Liver (tissue), 9 donors: ENCODE measurements around the gene NSFL1C. TPM values are rescaled to one million over a fixed set of nuclear protein-coding genes. Genes with fewer than 3 reads are reported as not detected.

ENCODE experiments used
- DNase-seq: peaks from one replicate; pipeline ENCODE4 v3.0.0-alpha.2; 2017; ENCODE audit warnings: low spot score
- H3K27ac ChIP-seq, 2 donors: one replicate each; pipeline ENCODE4 v1.7.0; 2013; ENCODE audit warnings: inconsistent platforms in 2 of 2, low read length in 2 of 2, control low read depth in 1 of 2, low read depth in 1 of 2, mild to moderate bottlenecking in 1 of 2
- H3K27me3 ChIP-seq, 4 donors: one replicate each; pipeline versions ENCODE4 v1.6.1 to v1.7.0; 2013; ENCODE audit warnings: low read length in 3 of 4, inconsistent platforms in 1 of 4, mild to moderate bottlenecking in 1 of 4, moderate library complexity in 1 of 4; ENCODE audit not compliant: control insufficient read depth in 4 of 4, insufficient read depth in 4 of 4
- H3K36me3 ChIP-seq, 4 donors: one replicate each; pipeline versions ENCODE4 v1.6.1 to v1.7.0; 2013; ENCODE audit warnings: low read length in 3 of 4, mild to moderate bottlenecking in 3 of 4, low read depth in 1 of 4, moderate library complexity in 1 of 4; ENCODE audit not compliant: control insufficient read depth in 4 of 4, insufficient read depth in 3 of 4
- H3K4me1 ChIP-seq, 4 donors: one replicate each; pipeline versions ENCODE4 v1.6.1 to v1.7.0; 2013; ENCODE audit warnings: low read length in 3 of 4, mild to moderate bottlenecking in 3 of 4, moderate library complexity in 1 of 4; ENCODE audit not compliant: control insufficient read depth in 4 of 4, insufficient read depth in 4 of 4
- H3K4me3 ChIP-seq, 3 donors: one replicate each; pipeline versions ENCODE4 v1.6.1 to v1.7.0; 2013; ENCODE audit warnings: low read length in 3 of 3, control low read depth in 1 of 3, low read depth in 1 of 3, mild to moderate bottlenecking in 1 of 3
- H3K9ac ChIP-seq, 2 donors: one replicate each; pipeline ENCODE4 v1.7.0; 2013; ENCODE audit warnings: low read length in 2 of 2, mild to moderate bottlenecking in 2 of 2, moderate library complexity in 2 of 2, control low read depth in 1 of 2, low read depth in 1 of 2
- H3K9me3 ChIP-seq, 4 donors: one replicate each; pipeline versions ENCODE4 v1.6.1 to v1.7.0; 2013; ENCODE audit warnings: low read length in 3 of 4; ENCODE audit not compliant: control insufficient read depth in 4 of 4
- EGR1 ChIP-seq, 2 donors: IDR thresholded peaks; 2 replicates each; pipeline ENCODE4 v1.6.1; 2016 to 2018; ENCODE audit warnings: antibody characterized with exemption in 2 of 2, low read depth in 2 of 2
- FOXA2 ChIP-seq: IDR thresholded peaks from 2 replicates; pipeline ENCODE4 v1.6.1; 2016; ENCODE audit warnings: antibody characterized with exemption
- GABPA ChIP-seq, 2 donors: IDR thresholded peaks in 1 of 2; conservative IDR thresholded peaks in 1 of 2; 2 replicates each; pipeline ENCODE4 v1.6.1; 2016; ENCODE audit warnings: antibody characterized with exemption in 2 of 2, mild to moderate bottlenecking in 1 of 2, moderate library complexity in 1 of 2
- HNF4A ChIP-seq, 2 donors: conservative IDR thresholded peaks; 2 replicates each; pipeline ENCODE4 v1.6.1; 2016; ENCODE audit warnings: antibody characterized with exemption in 2 of 2, mild to moderate bottlenecking in 2 of 2
- HNF4G ChIP-seq: IDR thresholded peaks from 2 replicates; pipeline ENCODE4 v1.6.1; 2016; ENCODE audit warnings: antibody characterized with exemption
- NR2F2 ChIP-seq: IDR thresholded peaks from 2 replicates; pipeline ENCODE4 v1.6.1; 2016; ENCODE audit warnings: antibody characterized with exemption
- TAF1 ChIP-seq: conservative IDR thresholded peaks from 2 replicates; pipeline ENCODE4 v1.6.1; 2016; ENCODE audit warnings: antibody characterized with exemption, mild to moderate bottlenecking
- YY1 ChIP-seq: IDR thresholded peaks from 2 replicates; pipeline ENCODE4 v1.6.1; 2016; ENCODE audit warnings: antibody characterized with exemption, mild to moderate bottlenecking
- WGBS: extraction: QIAGEN DNeasy Blood & Tissue Kit; methylation state at CpG from one replicate; pipeline ENCODE4 v1.1.7; 2013; 5-methylcytosine and 5-hydroxymethylcytosine counted together
- polyA plus RNA-seq, 2 donors: library from polyadenylated mRNA; stranded (reverse) in 1 of 2; unstranded in 1 of 2; fragments of 200-250 nt in 1 of 2; fragments of >200 nt in 1 of 2; fragmentation: Nextera tagmentation in 1 of 2; extraction: Ambion mirVana in 1 of 2; gene quantifications; one replicate each; pipeline versions ENCODE4 v1.2.1 to v1.2.3, GENCODE V29; 2013 to 2015
- total RNA-seq, 2 donors: library from RNA; depleted of rRNA; stranded (reverse); fragments of >200 nt; gene quantifications; one replicate each; pipeline ENCODE4 v1.2.3, GENCODE V29; 2014
- TF ChIP-seq, protein P1 (sequence below): IDR thresholded peaks from 2 replicates; pipeline ENCODE4 v1.6.1; 2016; ENCODE audit warnings: antibody characterized with exemption
- TF ChIP-seq, protein P2 (sequence below): IDR thresholded peaks from 2 replicates; pipeline ENCODE4 v1.6.1; 2016; ENCODE audit warnings: antibody characterized with exemption, mild to moderate bottlenecking
- TF ChIP-seq, protein P3 (sequence below): IDR thresholded peaks from 2 replicates; pipeline ENCODE4 v1.6.1; 2016; ENCODE audit warnings: antibody characterized with exemption
- TF ChIP-seq, protein P4 (sequence below): fragments of 150-350 bp; IDR thresholded peaks from 2 replicates; pipeline ENCODE4 v1.5.1; 2017; ENCODE audit warnings: improper control_type of control experiment, low read depth, low read length; ENCODE audit not compliant: missing input control
- donor health status: healthy.
- donor health status: healthy.
- donor health status: healthy.
- donor health status: healthy.
- donor health status: healthy.

Gene NSFL1C
- total and polyA plus RNA-seq, 4 donors, result 13.7 to 49.0 (median 34.7) TPM

DNA sequence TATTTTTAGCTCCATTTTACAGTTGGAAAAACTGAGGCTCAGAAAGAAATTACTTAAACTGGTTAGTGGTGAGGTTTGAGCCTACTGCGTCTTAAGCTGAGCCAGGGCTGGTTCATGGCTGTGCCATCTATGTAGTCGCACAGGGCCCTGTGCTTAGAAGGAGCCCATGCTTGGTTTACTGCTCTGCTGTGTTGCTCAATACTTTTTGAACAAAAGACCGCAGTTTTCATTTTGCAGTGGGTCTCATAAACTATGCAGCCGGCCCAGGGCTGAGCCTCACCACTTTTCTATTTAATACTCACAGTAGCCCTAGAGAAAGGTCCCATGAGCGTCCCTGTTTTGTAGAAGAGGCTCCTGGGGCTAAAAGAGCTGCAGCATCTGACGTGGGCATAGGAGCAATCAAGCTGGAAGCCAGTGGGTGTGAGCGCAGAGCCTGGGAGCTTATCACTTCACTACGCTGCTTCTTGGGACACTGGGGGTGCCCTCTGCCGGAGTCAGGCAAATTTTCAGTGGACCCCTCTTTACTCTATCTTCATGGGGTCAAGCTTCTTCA is 24.1 kb upstream of the NSFL1C start:
- Histone ChIP-seq H3K36me3 (no peaks in the 10 kb centered on the region), H3K27me3 (no peaks in the 10 kb centered on the region), H3K4me3 (peak overlapping the region in 1 of 3 donors; percentile 5), H3K9ac (no peak overlapping the region), H3K9me3 (no peaks in the 10 kb centered on the region), H3K4me1 (no peaks in the 10 kb centered on the region), H3K27ac (peak overlapping the region; percentile 45 to 68)
- DNase-seq, result no peak
- 70% methylated on average over 9 of the region's 9 CpGs for WGBS
- TF ChIP-seq GABPA (IDR thresholded peaks at IDR 0.05 in 1 of 2, conservative IDR thresholded peaks at IDR 0.05 in 1 of 2) (no peak), HNF4A (conservative IDR thresholded peaks at IDR 0.05) (no peak), FOXA2 (no peak)
- TF ChIP-seq, protein P1, sequence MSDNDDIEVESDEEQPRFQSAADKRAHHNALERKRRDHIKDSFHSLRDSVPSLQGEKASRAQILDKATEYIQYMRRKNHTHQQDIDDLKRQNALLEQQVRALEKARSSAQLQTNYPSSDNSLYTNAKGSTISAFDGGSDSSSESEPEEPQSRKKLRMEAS, result no peak

DNA sequence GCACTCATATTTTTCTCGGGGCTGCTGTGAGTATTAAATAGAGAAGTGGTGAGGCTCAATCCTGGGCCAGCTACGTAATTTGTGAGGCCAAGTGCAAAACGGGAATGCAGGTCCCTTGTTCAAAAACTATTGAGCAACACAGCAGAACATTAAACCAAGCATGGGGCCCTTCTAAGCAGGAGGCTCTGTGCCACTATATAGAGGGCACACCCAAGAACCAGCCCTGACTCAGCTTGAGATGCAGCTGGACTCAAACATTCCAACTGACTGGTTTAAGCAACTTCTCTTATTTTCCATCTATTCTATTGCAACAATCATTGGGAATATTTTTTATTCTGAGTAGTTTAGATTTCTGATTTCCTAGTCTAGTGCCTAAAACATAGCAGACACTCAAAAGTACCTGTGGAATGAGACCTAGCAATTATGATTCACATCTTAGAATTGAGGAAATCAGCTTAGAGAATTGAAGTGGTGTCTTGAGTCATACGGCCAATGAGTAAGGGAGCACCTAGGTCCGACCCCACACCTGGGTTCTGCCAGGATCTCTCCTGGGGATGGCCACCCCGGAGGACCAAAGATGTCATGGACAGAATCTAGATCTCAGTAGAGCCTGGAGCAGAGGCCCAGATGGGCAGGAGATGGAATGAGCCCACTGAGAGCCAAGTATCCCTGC is 23.3 kb upstream of the NSFL1C start:
- Histone ChIP-seq H3K36me3 (no peaks in the 10 kb centered on the region), H3K27ac (peak overlapping the region; percentile 19 to 42), H3K4me1 (no peaks in the 10 kb centered on the region), H3K9me3 (no peaks in the 10 kb centered on the region), H3K27me3 (no peaks in the 10 kb centered on the region), H3K4me3 (no peak overlapping the region), H3K9ac (no peak overlapping the region)
- TF ChIP-seq, protein P2, sequence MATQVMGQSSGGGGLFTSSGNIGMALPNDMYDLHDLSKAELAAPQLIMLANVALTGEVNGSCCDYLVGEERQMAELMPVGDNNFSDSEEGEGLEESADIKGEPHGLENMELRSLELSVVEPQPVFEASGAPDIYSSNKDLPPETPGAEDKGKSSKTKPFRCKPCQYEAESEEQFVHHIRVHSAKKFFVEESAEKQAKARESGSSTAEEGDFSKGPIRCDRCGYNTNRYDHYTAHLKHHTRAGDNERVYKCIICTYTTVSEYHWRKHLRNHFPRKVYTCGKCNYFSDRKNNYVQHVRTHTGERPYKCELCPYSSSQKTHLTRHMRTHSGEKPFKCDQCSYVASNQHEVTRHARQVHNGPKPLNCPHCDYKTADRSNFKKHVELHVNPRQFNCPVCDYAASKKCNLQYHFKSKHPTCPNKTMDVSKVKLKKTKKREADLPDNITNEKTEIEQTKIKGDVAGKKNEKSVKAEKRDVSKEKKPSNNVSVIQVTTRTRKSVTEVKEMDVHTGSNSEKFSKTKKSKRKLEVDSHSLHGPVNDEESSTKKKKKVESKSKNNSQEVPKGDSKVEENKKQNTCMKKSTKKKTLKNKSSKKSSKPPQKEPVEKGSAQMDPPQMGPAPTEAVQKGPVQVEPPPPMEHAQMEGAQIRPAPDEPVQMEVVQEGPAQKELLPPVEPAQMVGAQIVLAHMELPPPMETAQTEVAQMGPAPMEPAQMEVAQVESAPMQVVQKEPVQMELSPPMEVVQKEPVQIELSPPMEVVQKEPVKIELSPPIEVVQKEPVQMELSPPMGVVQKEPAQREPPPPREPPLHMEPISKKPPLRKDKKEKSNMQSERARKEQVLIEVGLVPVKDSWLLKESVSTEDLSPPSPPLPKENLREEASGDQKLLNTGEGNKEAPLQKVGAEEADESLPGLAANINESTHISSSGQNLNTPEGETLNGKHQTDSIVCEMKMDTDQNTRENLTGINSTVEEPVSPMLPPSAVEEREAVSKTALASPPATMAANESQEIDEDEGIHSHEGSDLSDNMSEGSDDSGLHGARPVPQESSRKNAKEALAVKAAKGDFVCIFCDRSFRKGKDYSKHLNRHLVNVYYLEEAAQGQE, result no peak
- WGBS, result 67% methylated on average over 6 of the region's 6 CpGs
- DNase-seq, result no peak

DNA sequence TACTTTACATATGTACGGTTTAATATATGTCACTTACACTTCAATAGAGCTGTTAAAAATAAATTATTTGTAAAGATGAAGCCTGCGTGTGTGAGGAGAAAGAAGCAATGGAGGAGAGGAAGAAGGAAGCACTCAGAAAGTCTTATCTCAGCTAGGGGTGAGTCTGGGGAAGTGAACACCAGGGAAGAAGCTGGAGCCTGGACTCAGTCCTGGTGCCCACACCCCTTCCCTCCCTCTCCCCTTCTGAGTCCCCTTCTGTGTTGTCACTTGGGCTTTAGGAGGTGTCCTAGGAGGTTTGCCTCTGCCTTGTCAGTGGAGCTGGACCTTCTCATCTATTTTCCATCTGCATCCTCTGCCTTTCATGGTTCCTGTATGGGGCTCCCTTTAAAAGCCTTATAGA is 22.7 kb upstream of the NSFL1C start:
- no peak overlapping the region for H3K4me3 ChIP-seq
- no peak for TF ChIP-seq NR2F2
- DNase-seq, result no peak
- H3K9ac ChIP-seq, result no peak overlapping the region
- H3K27me3 ChIP-seq, result no peaks in the 10 kb centered on the region
- H3K27ac ChIP-seq, result peak overlapping the region in 1 of 2 donors; percentile 25
- H3K36me3 ChIP-seq, result no peaks in the 10 kb centered on the region
- no peaks in the 10 kb centered on the region for H3K4me1 ChIP-seq
- H3K9me3 ChIP-seq, result no peaks in the 10 kb centered on the region
- 63% methylated on average over 2 of the region's 2 CpGs for WGBS

DNA sequence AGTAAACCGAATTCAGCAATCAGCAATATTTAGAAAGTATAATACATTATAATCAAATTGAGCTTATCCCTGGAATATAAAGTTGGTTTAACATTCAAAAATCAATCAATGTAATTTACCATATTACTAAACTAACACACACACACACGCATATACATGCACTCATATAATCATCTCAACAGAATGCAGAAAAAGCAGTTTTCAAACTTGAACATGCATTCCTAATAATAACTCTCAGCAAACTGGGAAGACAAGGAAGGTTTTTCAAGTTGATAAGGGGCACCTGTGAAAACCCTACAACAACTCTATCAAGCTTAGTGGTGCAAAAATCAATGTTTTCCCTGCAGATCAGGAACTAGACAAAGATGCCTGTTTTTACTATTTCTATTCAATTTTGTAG is 19.9 kb upstream of the NSFL1C start:
- H3K27me3 ChIP-seq, result no peaks in the 10 kb centered on the region
- H3K4me1 ChIP-seq, result no peaks in the 10 kb centered on the region
- H3K27ac ChIP-seq, result no peak overlapping the region
- no peaks in the 10 kb centered on the region for H3K9me3 ChIP-seq
- no peak for DNase-seq
- no peak overlapping the region for H3K4me3 ChIP-seq
- no peaks in the 10 kb centered on the region for H3K36me3 ChIP-seq
- no peak overlapping the region for H3K9ac ChIP-seq
- WGBS, result 76% methylated on average over 2 of the region's 2 CpGs
- no peak for TF ChIP-seq EGR1 (IDR thresholded peaks at IDR 0.05; ENCODE audit: low read depth in 2 of 2)
- no peak for TF ChIP-seq NR2F2
- TF ChIP-seq, protein P2, result no peak
- TF ChIP-seq, protein P3, sequence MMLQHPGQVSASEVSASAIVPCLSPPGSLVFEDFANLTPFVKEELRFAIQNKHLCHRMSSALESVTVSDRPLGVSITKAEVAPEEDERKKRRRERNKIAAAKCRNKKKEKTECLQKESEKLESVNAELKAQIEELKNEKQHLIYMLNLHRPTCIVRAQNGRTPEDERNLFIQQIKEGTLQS, result no peak
- TF ChIP-seq TAF1, result no peak
- TF ChIP-seq, protein P4, sequence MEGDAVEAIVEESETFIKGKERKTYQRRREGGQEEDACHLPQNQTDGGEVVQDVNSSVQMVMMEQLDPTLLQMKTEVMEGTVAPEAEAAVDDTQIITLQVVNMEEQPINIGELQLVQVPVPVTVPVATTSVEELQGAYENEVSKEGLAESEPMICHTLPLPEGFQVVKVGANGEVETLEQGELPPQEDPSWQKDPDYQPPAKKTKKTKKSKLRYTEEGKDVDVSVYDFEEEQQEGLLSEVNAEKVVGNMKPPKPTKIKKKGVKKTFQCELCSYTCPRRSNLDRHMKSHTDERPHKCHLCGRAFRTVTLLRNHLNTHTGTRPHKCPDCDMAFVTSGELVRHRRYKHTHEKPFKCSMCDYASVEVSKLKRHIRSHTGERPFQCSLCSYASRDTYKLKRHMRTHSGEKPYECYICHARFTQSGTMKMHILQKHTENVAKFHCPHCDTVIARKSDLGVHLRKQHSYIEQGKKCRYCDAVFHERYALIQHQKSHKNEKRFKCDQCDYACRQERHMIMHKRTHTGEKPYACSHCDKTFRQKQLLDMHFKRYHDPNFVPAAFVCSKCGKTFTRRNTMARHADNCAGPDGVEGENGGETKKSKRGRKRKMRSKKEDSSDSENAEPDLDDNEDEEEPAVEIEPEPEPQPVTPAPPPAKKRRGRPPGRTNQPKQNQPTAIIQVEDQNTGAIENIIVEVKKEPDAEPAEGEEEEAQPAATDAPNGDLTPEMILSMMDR, result no peak
- TF ChIP-seq HNF4G, result no peak
- TF ChIP-seq YY1, result no peak
